ENCODE measurements around the gene CACNG5.

Gene CACNG5

GRCh38 chr17:66793814-66794213 is 41.1 kb upstream of the CACNG5 start:
- no peak for TF ChIP-seq CTCF (IDR thresholded peaks at IDR 0.05)
- H3K27ac ChIP-seq, result no peak overlapping the region
- no peak overlapping the region for H3K4me3 ChIP-seq
- no peak for DNase-seq (ENCODE audit: low spot score)

DNA sequence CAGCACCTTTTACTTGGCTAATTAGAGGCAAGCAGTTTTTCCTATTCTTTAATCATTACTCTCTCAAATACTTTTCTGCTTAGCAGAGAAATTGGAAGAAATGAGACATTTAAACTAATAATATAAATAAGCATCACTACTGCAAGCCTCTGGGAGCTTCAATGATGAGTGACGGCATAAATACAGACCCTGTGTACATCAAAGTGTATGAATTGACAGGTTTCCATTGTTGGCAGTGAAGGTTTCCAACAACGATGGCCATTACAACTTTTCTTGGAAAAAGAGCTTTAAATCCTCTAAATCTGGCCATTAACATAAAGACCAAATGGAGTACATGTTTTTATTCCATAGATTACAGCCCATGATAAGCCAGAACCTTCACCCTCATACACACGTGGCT is 39.4 kb upstream of the CACNG5 start:
- TF ChIP-seq CTCF (IDR thresholded peaks at IDR 0.05), result no peak
- no peak for DNase-seq (ENCODE audit: low spot score)
- Histone ChIP-seq H3K4me3 (no peak overlapping the region), H3K27ac (no peak overlapping the region)

GRCh38 chr17:66799849-66800537 is 34.9 kb upstream of the CACNG5 start:
- H3K27ac ChIP-seq, result peak overlapping the region in 1 of 2 donors; percentile 65
- no peak overlapping the region for H3K4me3 ChIP-seq
- no peak for TF ChIP-seq CTCF (IDR thresholded peaks at IDR 0.05)
- DNase-seq (ENCODE audit: low spot score), result no peak

- no peak for TF ChIP-seq CTCF (IDR thresholded peaks at IDR 0.05)
- Histone ChIP-seq H3K27ac (no peak overlapping the region), H3K4me3 (no peak overlapping the region)
- DNase-seq (ENCODE audit: low spot score), result no peak
Measured at GRCh38 chr17:66803474-66803951, 31.4 kb upstream of the CACNG5 start.

GRCh38 chr17:66805567-66805966 is 29.4 kb upstream of the CACNG5 start:
- DNase-seq (ENCODE audit: low spot score), result no peak
- H3K4me3 ChIP-seq, result no peak overlapping the region
- no peak for TF ChIP-seq CTCF (IDR thresholded peaks at IDR 0.05)
- no peak overlapping the region for H3K27ac ChIP-seq

GRCh38 chr17:66807182-66807581 is 27.7 kb upstream of the CACNG5 start:
- H3K4me3 ChIP-seq, result no peak overlapping the region
- no peak for TF ChIP-seq CTCF (IDR thresholded peaks at IDR 0.05)

DNA sequence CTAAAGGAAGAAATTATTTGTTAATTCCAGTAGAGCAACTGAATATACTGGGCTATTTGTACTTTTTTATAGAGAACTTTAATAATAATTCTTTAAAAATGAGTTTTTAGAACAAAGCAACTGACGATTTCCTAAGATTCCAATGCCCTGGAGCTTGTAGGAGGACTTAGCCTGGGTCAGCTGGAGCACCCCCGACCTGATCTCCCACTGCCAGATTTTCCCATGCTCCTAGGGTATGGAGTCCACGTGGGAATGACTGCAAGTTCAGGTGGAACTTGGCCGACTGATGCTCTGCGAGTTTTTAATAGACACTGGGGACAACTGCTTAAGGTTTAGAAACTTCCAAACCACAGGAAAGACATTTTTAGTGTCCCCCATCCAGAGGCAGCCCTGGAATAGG is 25.5 kb upstream of the CACNG5 start:
- Histone ChIP-seq H3K27ac (no peak overlapping the region), H3K4me3 (no peak overlapping the region)
- TF ChIP-seq CTCF (IDR thresholded peaks at IDR 0.05), result no peak
- no peak for DNase-seq (ENCODE audit: low spot score)

More at GRCh38 chr17:66807182-66807581, 27.7 kb upstream of the CACNG5 start:
- DNase-seq (ENCODE audit: low spot score), result no peak
- no peak overlapping the region for H3K27ac ChIP-seq

Measured in coronary artery (tissue), 2 donors.